ENCODE measurements around the gene IGF2BP3. TPM values are rescaled to one million over a fixed set of nuclear protein-coding genes. Genes with fewer than 3 reads are reported as not detected.
A peak's percentile ranks its signal among the peaks of the same experiment; 100 is the strongest.

Gene IGF2BP3
- total RNA-seq, 1 experiment from 2014 or later: 80.2 TPM

- Histone ChIP-seq H3K9me3 (ENCODE audit: control insufficient read depth, insufficient read depth, low read depth, low read length) (no peaks in the 10 kb centered on the region), H3K4me3 (ENCODE audit: low read depth in 2 of 2, low read length in 2 of 2) (no peak overlapping the region), H3K4me1 (ENCODE audit: control insufficient read depth, insufficient read depth, low read length) (no peaks in the 10 kb centered on the region), H3K27ac (ENCODE audit: low read length) (no peak overlapping the region), H3K36me3 (ENCODE audit: control insufficient read depth, insufficient read depth, low read length) (no peaks in the 10 kb centered on the region), H3K27me3 (ENCODE audit: control insufficient read depth, insufficient read depth, low read length) (no peaks in the 10 kb centered on the region)
- ChIA-PET POLR2A (interaction anchor here (0.6 kb wide), 1 partner anchor 23 kb away, joined by 3 read pairs; no protein-coding TSS in a partner anchor), CTCF (interaction anchor here (0.6 kb wide), 1 partner anchor 85 kb away, joined by 3 read pairs; no protein-coding TSS in a partner anchor)
- intact Hi-C loops (cut with micrococcal nuclease; ENCODE audit: unreplicated experiment) (no loop called here), in situ Hi-C loops (cut with HindIII; ENCODE audit: low pct_unique_long_range_greater_than_20kb, low sequenced_read_pairs) (no loop called here)
- no peak for TF ChIP-seq POLR2AphosphoS5 (IDR thresholded peaks at IDR 0.05; ENCODE audit: low read depth, low read length)
- TF ChIP-seq CTCF (IDR thresholded peaks at IDR 0.05): no peak
- no peak for TF ChIP-seq TCF7L2 (IDR thresholded peaks at IDR 0.05; ENCODE audit: low read depth, low read length)
- no peak for TF ChIP-seq SIN3A (IDR thresholded peaks at IDR 0.05; ENCODE audit: borderline replicate concordance, insufficient read depth, low read depth, low read length)
- TF ChIP-seq REST (IDR thresholded peaks at IDR 0.05; ENCODE audit: insufficient read depth in 1 of 2, low read depth in 2 of 2, low read length in 1 of 2): no peak
- DNase-seq (ENCODE audit: low read depth, low spot score) (no peak), ATAC-seq (no peak)
- BruUV-seq (replicated peaks): no TSS peak
Observed at GRCh38 chr7:23264916-23265458, 205.3 kb downstream of the IGF2BP3 start.

GRCh38 chr7:23261843-23262452, 208.3 kb downstream of the IGF2BP3 start:
- no TSS peak for BruUV-seq (replicated peaks)
- intact Hi-C loops (cut with micrococcal nuclease; ENCODE audit: unreplicated experiment) (no loop called here), in situ Hi-C loops (cut with HindIII; ENCODE audit: low pct_unique_long_range_greater_than_20kb, low sequenced_read_pairs) (no loop called here)
- no peak overlapping the region for H3K4me3 ChIP-seq (ENCODE audit: low read depth in 2 of 2, low read length in 2 of 2)
- ChIA-PET POLR2A (no interaction called here), CTCF (interaction anchor here (0.6 to 1.2 kb wide), 4 partner anchors 10 to 86 kb away, joined by 3 to 11 read pairs (median 3); no protein-coding TSS in a partner anchor)
- no peak overlapping the region for H3K27ac ChIP-seq (ENCODE audit: low read length)
- TF ChIP-seq TCF7L2 (IDR thresholded peaks at IDR 0.05; ENCODE audit: low read depth, low read length): no peak
- TF ChIP-seq CTCF (IDR thresholded peaks at IDR 0.05): peak; percentile 99
- H3K4me1 ChIP-seq (ENCODE audit: control insufficient read depth, insufficient read depth, low read length): no peaks in the 10 kb centered on the region
- peak; percentile 36 for DNase-seq (ENCODE audit: low read depth, low spot score)
- peak; percentile 96 for ATAC-seq
- no peaks in the 10 kb centered on the region for H3K27me3 ChIP-seq (ENCODE audit: control insufficient read depth, insufficient read depth, low read length)
- H3K36me3 ChIP-seq (ENCODE audit: control insufficient read depth, insufficient read depth, low read length): no peaks in the 10 kb centered on the region
- H3K9me3 ChIP-seq (ENCODE audit: control insufficient read depth, insufficient read depth, low read depth, low read length): no peaks in the 10 kb centered on the region

Measured in Panc1 (cell line).